ENCODE data around the gene HOXA7.
A peak's percentile ranks its signal among the peaks of the same experiment; 100 is the strongest.

Gene HOXA7

GRCh38 chr7:27186668-27187474 is 30.4 kb upstream of the HOXA7 start:
- H3K4me3 ChIP-seq (replicated peaks; ENCODE audit: low read depth, low read length), result no peak overlapping the region
- no peak for DNase-seq (ENCODE audit: extremely low read depth, insufficient read length)
- no peak for TF ChIP-seq CTCF (IDR thresholded peaks at IDR 0.05; ENCODE audit: insufficient read depth, low read length, poor library complexity, severe bottlenecking)
- no peaks in the 10 kb centered on the region for H3K36me3 ChIP-seq (ENCODE audit: control insufficient read depth, insufficient read depth, low read length)
- H3K27me3 ChIP-seq (replicated peaks; ENCODE audit: control insufficient read depth, insufficient read depth, low read length), result peaks cover 13% of the 10 kb centered on the region

DNA sequence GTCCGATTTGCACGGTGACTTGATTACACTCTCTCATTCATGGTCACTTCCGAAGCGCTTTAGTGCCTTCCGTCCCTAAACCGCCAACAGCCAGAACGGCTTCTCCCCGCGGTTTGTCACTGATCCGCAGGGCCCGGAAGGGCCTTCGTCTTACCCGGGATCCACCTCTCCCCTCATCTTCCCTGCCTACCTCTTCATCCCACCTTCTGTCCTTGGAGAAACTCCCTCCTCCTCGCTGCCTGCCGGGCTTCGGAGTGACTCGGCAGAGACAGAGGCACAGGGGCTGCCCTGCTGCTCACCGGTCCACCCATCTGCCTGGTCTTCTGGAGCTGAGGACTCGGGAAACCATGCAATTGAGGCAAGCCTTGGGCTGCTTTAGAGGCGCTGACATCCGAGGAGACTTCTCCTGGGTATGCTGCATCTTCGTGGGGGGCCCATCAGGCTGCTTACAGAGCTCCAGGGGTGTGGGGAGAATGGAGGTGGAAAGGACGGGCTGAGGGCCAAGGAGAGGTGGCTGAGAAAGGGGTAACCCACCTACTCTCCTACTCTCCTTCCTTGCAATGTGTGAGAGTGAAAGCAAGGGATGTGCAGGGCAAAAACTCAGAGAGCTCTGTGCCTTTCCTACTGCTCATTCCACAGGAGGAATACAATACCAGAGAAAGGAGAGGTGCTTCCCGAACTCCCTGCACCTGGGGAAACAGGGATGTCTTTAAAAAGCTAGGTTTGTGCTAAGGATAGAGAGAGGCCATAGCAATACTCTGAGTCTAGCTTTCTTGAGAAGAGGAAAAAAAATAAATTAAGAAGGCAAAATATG is 29.6 kb upstream of the HOXA7 start:
- no peak for DNase-seq (ENCODE audit: extremely low read depth, insufficient read length)
- Histone ChIP-seq H3K27me3 (replicated peaks; ENCODE audit: control insufficient read depth, insufficient read depth, low read length) (peaks cover 11% of the 10 kb centered on the region), H3K36me3 (ENCODE audit: control insufficient read depth, insufficient read depth, low read length) (no peaks in the 10 kb centered on the region), H3K4me3 (replicated peaks; ENCODE audit: low read depth, low read length) (no peak overlapping the region)
- TF ChIP-seq CTCF (IDR thresholded peaks at IDR 0.05; ENCODE audit: insufficient read depth, low read length, poor library complexity, severe bottlenecking), result no peak

- no peak for DNase-seq (ENCODE audit: extremely low read depth, insufficient read length)
These were observed 28.8 kb upstream of the HOXA7 start, which contains the start of gene HOXA11 for GRCh38 chr7:27185013-27185853. Gene HOXA11, minus strand, starts transcription at chr7:27185232. Its CDS starts 88 bp downstream, at chr7:27185144.

DNA sequence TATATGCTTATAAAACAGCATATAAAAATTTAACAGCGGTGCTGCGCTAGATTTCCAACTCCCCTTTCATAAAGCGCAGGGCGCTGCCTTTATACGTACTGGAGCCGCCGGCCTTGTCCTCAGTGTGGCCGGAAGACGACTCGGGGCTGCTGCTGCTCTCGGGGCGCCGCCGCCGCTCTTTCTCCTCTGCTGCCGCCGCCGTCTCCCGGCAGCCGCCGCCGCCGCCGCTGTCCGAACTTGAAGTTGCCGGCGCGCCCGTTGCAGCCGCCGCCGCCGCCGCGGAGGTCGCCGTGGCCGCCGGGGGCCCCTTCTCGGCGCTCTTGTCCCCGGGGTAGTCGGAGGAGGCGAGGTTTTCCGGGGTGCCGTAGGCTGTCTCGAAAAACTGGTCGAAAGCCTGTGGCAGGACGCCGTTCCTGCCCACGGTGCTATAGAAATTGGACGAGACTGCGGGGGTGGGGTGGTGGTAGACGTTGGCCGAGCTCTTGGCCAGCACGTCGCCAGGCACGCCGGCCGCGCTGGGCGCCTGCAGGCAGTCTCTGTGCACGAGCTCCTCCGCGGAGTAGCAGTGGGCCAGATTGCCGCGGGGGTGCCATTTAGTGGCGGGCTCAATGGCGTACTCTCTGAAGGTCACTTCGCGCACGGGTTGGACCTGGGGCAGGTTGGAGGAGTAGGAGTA is 28.0 kb upstream of the HOXA7 start:
- peaks cover 6% of the 10 kb centered on the region for H3K27me3 ChIP-seq (replicated peaks; ENCODE audit: control insufficient read depth, insufficient read depth, low read length)
- no peak for TF ChIP-seq CTCF (IDR thresholded peaks at IDR 0.05; ENCODE audit: insufficient read depth, low read length, poor library complexity, severe bottlenecking)
- peak overlapping the region; percentile 43 for H3K4me3 ChIP-seq (replicated peaks; ENCODE audit: low read depth, low read length)
- H3K36me3 ChIP-seq (ENCODE audit: control insufficient read depth, insufficient read depth, low read length), result no peaks in the 10 kb centered on the region
- no peak for DNase-seq (ENCODE audit: extremely low read depth, insufficient read length)

More at GRCh38 chr7:27185013-27185853, 28.8 kb upstream of the HOXA7 start, which contains the start of gene HOXA11:
- no peak for TF ChIP-seq CTCF (IDR thresholded peaks at IDR 0.05; ENCODE audit: insufficient read depth, low read length, poor library complexity, severe bottlenecking)
- H3K4me3 ChIP-seq (replicated peaks; ENCODE audit: low read depth, low read length), result peak within 1 kb of the TSS; percentile 43
- peaks cover 11% of the 10 kb centered on the region for H3K27me3 ChIP-seq (replicated peaks; ENCODE audit: control insufficient read depth, insufficient read depth, low read length)
- H3K36me3 ChIP-seq (ENCODE audit: control insufficient read depth, insufficient read depth, low read length), result no peaks in the 10 kb centered on the region
